Natural killer cell (primary cell): Measurements from ENCODE around the gene ELMO1. TPM values are rescaled to one million over a fixed set of nuclear protein-coding genes. Genes with fewer than 3 reads are reported as not detected.

ENCODE experiments used
- ATAC-seq, 3 donors: fragments of 150-1000 bp in 2 of 3; fragments of 200-7000 bp in 1 of 3; cut with Tn5 transposase; 1 replicate in 1 of 3; 2 replicates in 2 of 3; pipeline ENCODE4 v1.10.0; 2021; ENCODE audit warnings: mild to moderate bottlenecking in 2 of 3, moderate library complexity in 2 of 3
- DNase-seq, 2 donors: peaks; one replicate each; pipeline versions ENCODE4 v3.0.0 to v3.0.0-alpha.2; 2013 to 2021; ENCODE audit warnings: mixed read lengths in 1 of 2
- H3K27ac ChIP-seq: one replicate; pipeline ENCODE4 v1.5.1; 2013; ENCODE audit warnings: mild to moderate bottlenecking, low read length
- H3K27me3 ChIP-seq: one replicate; pipeline ENCODE4 v1.6.1; 2013; ENCODE audit warnings: low read length; ENCODE audit not compliant: control insufficient read depth, insufficient read depth
- H3K36me3 ChIP-seq: one replicate; pipeline ENCODE4 v1.6.1; 2013; ENCODE audit warnings: low read length; ENCODE audit not compliant: control insufficient read depth, insufficient read depth
- H3K4me1 ChIP-seq: one replicate; pipeline ENCODE4 v1.6.1; 2013; ENCODE audit warnings: low read length; ENCODE audit not compliant: control insufficient read depth, insufficient read depth
- H3K4me3 ChIP-seq: one replicate; pipeline ENCODE4 v1.5.1; 2013; ENCODE audit warnings: low read length
- H3K9me3 ChIP-seq: one replicate; pipeline ENCODE4 v1.6.1; 2013; ENCODE audit warnings: low read length; ENCODE audit not compliant: control insufficient read depth, insufficient read depth
- H3K27ac Mint-ChIP-seq, 2 donors: one replicate each; pipeline ENCODE4 v1.8.0; 2022; ENCODE audit warnings: mild to moderate bottlenecking in 2 of 2, mixed read lengths in 2 of 2, moderate library complexity in 1 of 2
- H3K27me3 Mint-ChIP-seq, 2 donors: one replicate each; pipeline ENCODE4 v1.8.0; 2022; ENCODE audit warnings: low read depth in 2 of 2, mixed read lengths in 2 of 2
- H3K36me3 Mint-ChIP-seq: one replicate; pipeline ENCODE4 v1.8.0; 2022; ENCODE audit warnings: mixed read lengths
- H3K4me1 Mint-ChIP-seq, 2 donors: one replicate each; pipeline ENCODE4 v1.8.0; 2022; ENCODE audit warnings: mixed read lengths in 2 of 2
- H3K4me3 Mint-ChIP-seq: one replicate; pipeline ENCODE4 v1.8.0; 2022; ENCODE audit warnings: mild to moderate bottlenecking, moderate library complexity, mixed read lengths
- H3K9me3 Mint-ChIP-seq, 2 donors: one replicate each; pipeline ENCODE4 v1.8.0; 2022; ENCODE audit warnings: mixed read lengths in 2 of 2
- CTCF ChIP-seq: fragments of 200-600 bp; IDR thresholded peaks from one replicate; pipeline ENCODE4 v1.8.0; 2022; ENCODE audit warnings: antibody characterized with exemption
- WGBS: methylation state at CpG from one replicate; pipeline ENCODE4 v1.1.7; 2013; ENCODE audit warnings: missing lambda C conversion rate; ENCODE audit not compliant: insufficient coverage; 5-methylcytosine and 5-hydroxymethylcytosine counted together
- intact Hi-C: fragments of 100-400 bp; cut with micrococcal nuclease; formaldehyde crosslinking; loops from one replicate; pipeline ENCODE4 v1.14.2; 2022
- total RNA-seq, 4 donors: library from RNA; stranded (reverse); fragments of 120-200 nt in 1 of 4; gene quantifications; one replicate each; pipeline versions ENCODE4 v1.2.3 to v1.2.4, GENCODE V29; 2013 to 2022

Gene ELMO1
- total RNA-seq, 3 donors from 2014 or later (not counting 1 experiment from before 2014, with no cell fraction given) = 127 to 147 (median 130) TPM

- H3K27me3 ChIP-seq = no peaks in the 10 kb centered on the region
- Mint-ChIP-seq H3K4me1 (peaks cover 59 to 69% of the 10 kb centered on the region in 2 donors), H3K4me3 (no peak overlapping the region), H3K36me3 (peaks cover 3% of the 10 kb centered on the region), H3K27me3 (no peaks in the 10 kb centered on the region), H3K9me3 (peaks cover 0 to 2% of the 10 kb centered on the region in 2 donors), H3K27ac (peak overlapping the region in 1 of 2 donors; percentile 53)
- ATAC-seq = no peak
- H3K27ac ChIP-seq = no peak overlapping the region
- no peak for DNase-seq
- intact Hi-C loops = no loop called here
- no peak for TF ChIP-seq CTCF
- H3K36me3 ChIP-seq = no peaks in the 10 kb centered on the region
- H3K9me3 ChIP-seq = no peaks in the 10 kb centered on the region
- 98% methylated on average over 3 of the region's 3 CpGs for WGBS
- H3K4me1 ChIP-seq = no peaks in the 10 kb centered on the region
- H3K4me3 ChIP-seq = no peak overlapping the region
Observed at GRCh38 chr7:36904101-36904500, 544.6 kb downstream of the ELMO1 start.

GRCh38 chr7:36900988-36901710 lies 547.5 kb downstream of the ELMO1 start:
- peaks cover 0 to 2% of the 10 kb centered on the region in 2 donors for H3K9me3 Mint-ChIP-seq
- DNase-seq = no peak
- peak overlapping the region in 1 of 2 donors; percentile 65 for H3K27ac Mint-ChIP-seq
- no peak overlapping the region for H3K4me3 Mint-ChIP-seq
- WGBS = 100% methylated on average over 3 of the region's 4 CpGs
- TF ChIP-seq CTCF = no peak
- Histone ChIP-seq H3K4me3 (no peak overlapping the region), H3K27me3 (no peaks in the 10 kb centered on the region), H3K36me3 (no peaks in the 10 kb centered on the region), H3K4me1 (no peaks in the 10 kb centered on the region), H3K9me3 (no peaks in the 10 kb centered on the region), H3K27ac (no peak overlapping the region)
- intact Hi-C loops = no loop called here
- H3K36me3 Mint-ChIP-seq = no peaks in the 10 kb centered on the region
- H3K4me1 Mint-ChIP-seq = peaks cover 49 to 77% of the 10 kb centered on the region in 2 donors
- ATAC-seq = no peak
- H3K27me3 Mint-ChIP-seq = no peaks in the 10 kb centered on the region

GRCh38 chr7:36898186-36898585 lies 550.5 kb downstream of the ELMO1 start:
- no peak for TF ChIP-seq CTCF
- peaks cover 0 to 2% of the 10 kb centered on the region in 2 donors for H3K9me3 Mint-ChIP-seq
- H3K27ac Mint-ChIP-seq = no peak overlapping the region
- no peak overlapping the region for H3K27ac ChIP-seq
- DNase-seq (no peak), ATAC-seq (no peak)
- no peaks in the 10 kb centered on the region for H3K27me3 ChIP-seq
- H3K4me3 Mint-ChIP-seq = no peak overlapping the region
- H3K27me3 Mint-ChIP-seq = no peaks in the 10 kb centered on the region
- no peaks in the 10 kb centered on the region for H3K36me3 Mint-ChIP-seq
- no peaks in the 10 kb centered on the region for H3K9me3 ChIP-seq
- H3K4me1 Mint-ChIP-seq = peaks cover 51 to 70% of the 10 kb centered on the region in 2 donors
- intact Hi-C loops = no loop called here
- no peak overlapping the region for H3K4me3 ChIP-seq
- H3K36me3 ChIP-seq = peaks cover 6% of the 10 kb centered on the region
- H3K4me1 ChIP-seq = peaks cover 13% of the 10 kb centered on the region
- 96% methylated on average over 5 of the region's 5 CpGs for WGBS
